HepG2 (cell line): Measurements from ENCODE around the gene SMYD1. TPM values are rescaled to one million over a fixed set of nuclear protein-coding genes. Genes with fewer than 3 reads are reported as not detected.

Experiments
- ADNP ChIP-seq: sonication (generic); formaldehyde crosslinking; IDR thresholded peaks from 2 replicates; pipeline ENCODE4 v1.4.0; 2020; ENCODE audit warnings: missing genetic modification reagents
- HOXA3 ChIP-seq: sonication (generic); formaldehyde crosslinking; IDR thresholded peaks from 2 replicates; pipeline ENCODE4 v1.5.0; 2020; ENCODE audit warnings: missing genetic modification reagents
- KDM1A ChIP-seq: IDR thresholded peaks from 2 replicates; pipeline ENCODE4 v1.6.1; 2016; ENCODE audit warnings: missing compliant biosample characterization
- SNAPC2 ChIP-seq: sonication (generic); formaldehyde crosslinking; IDR thresholded peaks from 2 replicates; pipeline ENCODE4 v1.8.1; 2022; ENCODE audit warnings: mild to moderate bottlenecking, missing genetic modification reagents
- SNAPC4 ChIP-seq: sonication (generic); formaldehyde crosslinking; IDR thresholded peaks from 2 replicates; pipeline ENCODE4 v1.4.0; 2020; ENCODE audit warnings: mild to moderate bottlenecking, missing genetic modification reagents
- TFAP4 ChIP-seq: sonication (generic); IDR thresholded peaks from 2 replicates; pipeline ENCODE4 v1.6.1; 2016; ENCODE audit warnings: low read depth, borderline replicate concordance
- TP53 ChIP-seq: sonication (generic); formaldehyde crosslinking; conservative IDR thresholded peaks from 2 replicates; pipeline ENCODE4 v1.4.0; 2020; ENCODE audit warnings: missing genetic modification reagents
- TSC22D2 ChIP-seq: sonication (generic); formaldehyde crosslinking; IDR thresholded peaks from 2 replicates; pipeline ENCODE4 v1.5.1; 2020; ENCODE audit warnings: missing genetic modification reagents, mild to moderate bottlenecking, borderline replicate concordance
- ZC3H13 ChIP-seq: sonication (generic); formaldehyde crosslinking; IDR thresholded peaks from 2 replicates; pipeline ENCODE4 v1.8.1; 2023; ENCODE audit warnings: mild to moderate bottlenecking, missing genetic modification reagents, moderate library complexity
- ZFP90 ChIP-seq: sonication (generic); formaldehyde crosslinking; IDR thresholded peaks from 2 replicates; pipeline ENCODE4 v1.8.0; 2022; ENCODE audit warnings: missing genetic modification reagents, mild to moderate bottlenecking, inconsistent platforms, borderline replicate concordance
- ZNF264 ChIP-seq: sonication (generic); formaldehyde crosslinking; IDR thresholded peaks from 2 replicates; pipeline ENCODE4 v1.4.0; 2020; ENCODE audit warnings: missing genetic modification reagents
- ZNF451 ChIP-seq: sonication (generic); formaldehyde crosslinking; IDR thresholded peaks from 2 replicates; pipeline ENCODE4 v1.5.0; 2020; ENCODE audit warnings: mild to moderate bottlenecking, missing genetic modification reagents
- ZNF543 ChIP-seq: sonication (generic); formaldehyde crosslinking; IDR thresholded peaks from 2 replicates; pipeline ENCODE4 v1.4.0; 2020; ENCODE audit warnings: mild to moderate bottlenecking, missing genetic modification reagents
- ZNF572 ChIP-seq: sonication (generic); formaldehyde crosslinking; IDR thresholded peaks from 2 replicates; pipeline ENCODE4 v1.5.1; 2020; ENCODE audit warnings: mild to moderate bottlenecking, missing genetic modification reagents
- ZSCAN29 ChIP-seq: sonication (generic); formaldehyde crosslinking; conservative IDR thresholded peaks from 2 replicates; pipeline ENCODE4 v1.4.0; 2020; ENCODE audit warnings: mild to moderate bottlenecking, missing genetic modification reagents
- polyA plus RNA-seq, 8 experiments: library from polyadenylated mRNA; depleted of rRNA in 3 of 8; stranded (reverse) in 7 of 8; unstranded in 1 of 8; fragments of >200 nt; fragmentation: Illumina TruSeq in 4 of 8; extraction: Trizol in 4 of 8; gene quantifications; 2 replicates each; pipeline versions ENCODE4 v1.2.1 to v1.2.3, GENCODE V29; 2011 to 2016; ENCODE audit warnings: low read depth in 4 of 8, missing spikeins in 1 of 8, mixed read lengths in 1 of 8; ENCODE audit not compliant: insufficient read depth in 1 of 8
- total RNA-seq, 5 experiments: library from RNA; depleted of rRNA; stranded (reverse); fragments of >200 nt; fragmentation: Illumina TruSeq; extraction: Trizol; gene quantifications; 2 replicates each; pipeline ENCODE4 v1.2.3, GENCODE V29; 2016; ENCODE audit warnings: low read depth in 1 of 5
- TF ChIP-seq, protein P1 (sequence below): sonication (generic); formaldehyde crosslinking; conservative IDR thresholded peaks from 2 replicates; pipeline ENCODE4 v1.8.0; 2022; ENCODE audit warnings: missing genetic modification reagents
- TF ChIP-seq, protein P2 (sequence below): sonication (generic); formaldehyde crosslinking; IDR thresholded peaks from 2 replicates; pipeline ENCODE4 v1.5.1; 2020; ENCODE audit warnings: mild to moderate bottlenecking, moderate library complexity, missing genetic modification reagents
- TF ChIP-seq, protein P3 (sequence below): IDR thresholded peaks from 2 replicates; pipeline ENCODE4 v1.6.1; 2016; ENCODE audit warnings: mild to moderate bottlenecking, missing biosample characterization, missing genetic modification reagents
- TF ChIP-seq, protein P4 (sequence below): sonication (generic); formaldehyde crosslinking; IDR thresholded peaks from 2 replicates; pipeline ENCODE4 v1.5.0; 2020; ENCODE audit warnings: missing genetic modification reagents

The SMYD1 gene
- total and polyA plus RNA-seq, 2 of the 13 experiments (the other 11 are each of a cell fraction or from before 2014, with no cell fraction given) = not detected

DNA sequence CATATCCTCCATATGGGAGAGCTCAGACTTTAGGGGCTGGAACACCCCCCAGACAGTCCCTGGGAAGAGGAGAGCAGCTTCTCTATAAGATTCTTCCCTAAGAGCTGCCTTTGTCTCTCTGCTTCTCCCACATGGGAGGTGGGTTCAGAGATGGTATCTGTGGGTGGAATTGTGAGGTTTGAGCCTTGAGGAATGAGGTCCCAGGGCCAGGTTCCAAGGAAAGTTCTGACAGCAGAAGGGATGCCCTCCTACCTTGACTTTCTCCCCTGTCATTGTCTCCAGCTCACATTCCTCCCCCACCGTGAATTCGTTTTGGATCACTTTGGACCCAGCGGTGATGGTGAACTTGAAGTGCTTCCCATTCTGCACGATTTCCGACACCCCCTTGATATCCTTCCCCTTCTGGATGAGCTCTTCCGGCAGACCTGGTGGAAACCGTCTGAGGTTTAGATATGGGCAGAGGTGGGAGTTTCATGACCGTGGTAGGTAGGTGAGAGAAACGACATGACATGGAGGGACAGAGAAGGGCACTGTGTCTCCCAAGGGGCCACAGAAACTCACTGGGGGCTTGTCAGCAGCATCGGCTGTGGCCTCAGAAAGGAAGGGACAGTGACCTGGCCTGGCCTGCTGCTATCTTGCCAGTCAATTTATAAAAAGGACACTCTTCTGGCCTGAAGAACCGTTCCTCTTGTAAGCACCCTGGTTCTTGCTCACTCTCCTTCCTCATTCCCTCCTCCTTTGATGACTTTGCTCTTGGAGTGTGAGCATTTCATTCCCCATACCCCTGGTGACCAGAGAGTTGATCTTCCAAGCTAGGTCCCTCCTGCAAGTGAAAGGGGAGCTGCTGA lies 58.5 kb downstream of the SMYD1 start (continued):
- TF ChIP-seq ADNP = no peak
- TF ChIP-seq KDM1A (CRISPR knock-in tag) = no peak
- TF ChIP-seq ZNF451 (CRISPR knock-in tag) = no peak
- TF ChIP-seq ZNF572 (CRISPR knock-in tag) = peak; percentile 63
- no peak for TF ChIP-seq ZSCAN29 (CRISPR knock-in tag)
- TF ChIP-seq TP53 (CRISPR knock-in tag) = no peak
- peak; percentile 82; the same call in 1 of the 2 replicates for TF ChIP-seq ZFP90 (CRISPR knock-in tag)
- TF ChIP-seq TSC22D2 (CRISPR knock-in tag) = no peak
- TF ChIP-seq SNAPC4 (CRISPR knock-in tag) = no peak
- TF ChIP-seq, protein P1, sequence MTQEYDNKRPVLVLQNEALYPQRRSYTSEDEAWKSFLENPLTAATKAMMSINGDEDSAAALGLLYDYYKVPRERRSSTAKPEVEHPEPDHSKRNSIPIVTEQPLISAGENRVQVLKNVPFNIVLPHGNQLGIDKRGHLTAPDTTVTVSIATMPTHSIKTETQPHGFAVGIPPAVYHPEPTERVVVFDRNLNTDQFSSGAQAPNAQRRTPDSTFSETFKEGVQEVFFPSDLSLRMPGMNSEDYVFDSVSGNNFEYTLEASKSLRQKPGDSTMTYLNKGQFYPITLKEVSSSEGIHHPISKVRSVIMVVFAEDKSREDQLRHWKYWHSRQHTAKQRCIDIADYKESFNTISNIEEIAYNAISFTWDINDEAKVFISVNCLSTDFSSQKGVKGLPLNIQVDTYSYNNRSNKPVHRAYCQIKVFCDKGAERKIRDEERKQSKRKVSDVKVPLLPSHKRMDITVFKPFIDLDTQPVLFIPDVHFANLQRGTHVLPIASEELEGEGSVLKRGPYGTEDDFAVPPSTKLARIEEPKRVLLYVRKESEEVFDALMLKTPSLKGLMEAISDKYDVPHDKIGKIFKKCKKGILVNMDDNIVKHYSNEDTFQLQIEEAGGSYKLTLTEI = no peak
- no peak for TF ChIP-seq SNAPC2 (CRISPR knock-in tag)
- TF ChIP-seq TFAP4 = no peak
- TF ChIP-seq, protein P2, sequence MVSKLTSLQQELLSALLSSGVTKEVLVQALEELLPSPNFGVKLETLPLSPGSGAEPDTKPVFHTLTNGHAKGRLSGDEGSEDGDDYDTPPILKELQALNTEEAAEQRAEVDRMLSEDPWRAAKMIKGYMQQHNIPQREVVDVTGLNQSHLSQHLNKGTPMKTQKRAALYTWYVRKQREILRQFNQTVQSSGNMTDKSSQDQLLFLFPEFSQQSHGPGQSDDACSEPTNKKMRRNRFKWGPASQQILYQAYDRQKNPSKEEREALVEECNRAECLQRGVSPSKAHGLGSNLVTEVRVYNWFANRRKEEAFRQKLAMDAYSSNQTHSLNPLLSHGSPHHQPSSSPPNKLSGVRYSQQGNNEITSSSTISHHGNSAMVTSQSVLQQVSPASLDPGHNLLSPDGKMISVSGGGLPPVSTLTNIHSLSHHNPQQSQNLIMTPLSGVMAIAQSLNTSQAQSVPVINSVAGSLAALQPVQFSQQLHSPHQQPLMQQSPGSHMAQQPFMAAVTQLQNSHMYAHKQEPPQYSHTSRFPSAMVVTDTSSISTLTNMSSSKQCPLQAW = peak; percentile 38; the same call in 1 of the 2 replicates
- TF ChIP-seq ZNF543 (CRISPR knock-in tag) = peak; percentile 39; the same call in 1 of the 2 replicates
- TF ChIP-seq ZNF264 (CRISPR knock-in tag) = no peak
- TF ChIP-seq, protein P3, sequence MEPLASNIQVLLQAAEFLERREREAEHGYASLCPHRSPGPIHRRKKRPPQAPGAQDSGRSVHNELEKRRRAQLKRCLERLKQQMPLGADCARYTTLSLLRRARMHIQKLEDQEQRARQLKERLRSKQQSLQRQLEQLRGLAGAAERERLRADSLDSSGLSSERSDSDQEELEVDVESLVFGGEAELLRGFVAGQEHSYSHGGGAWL (CRISPR knock-in tag) = no peak
- peak; percentile 77 for TF ChIP-seq ZC3H13
- 0 out of 2 replicates have a peak, but pooled peaks have one; percentile 20 for TF ChIP-seq HOXA3 (CRISPR knock-in tag)
- TF ChIP-seq, protein P4, sequence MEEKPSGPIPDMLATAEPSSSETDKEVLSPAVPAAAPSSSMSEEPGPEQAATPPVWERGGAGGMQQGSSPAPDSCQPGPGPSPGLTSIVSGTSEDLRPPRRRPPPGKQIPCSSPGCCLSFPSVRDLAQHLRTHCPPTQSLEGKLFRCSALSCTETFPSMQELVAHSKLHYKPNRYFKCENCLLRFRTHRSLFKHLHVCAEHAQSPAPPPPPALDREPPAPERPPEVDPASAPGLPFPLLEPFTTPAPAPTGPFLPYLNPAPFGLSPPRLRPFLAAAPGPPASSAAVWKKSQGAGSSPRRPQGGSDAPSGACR = no peak
